Measurements from ENCODE around the gene CHST4.

- TF ChIP-seq CTCF (IDR thresholded peaks at IDR 0.05) (no peak), POLR2AphosphoS5 (IDR thresholded peaks at IDR 0.05) (no peak)
These were observed 24.7 kb upstream of the CHST4 start for GRCh38 chr16:71501547-71501946.

Measured in breast epithelium (tissue), 3 donors.